GM23338 (cell line): Measurements from ENCODE around the gene RSAD1. TPM values are rescaled to one million over a fixed set of nuclear protein-coding genes. Genes with fewer than 3 reads are reported as not detected.

ENCODE experiments used
- ATAC-seq: fragments of 200-7000 bp; cut with Tn5 transposase; 3 replicates; pipeline ENCODE4 v1.9.1; 2020
- DNase-seq: peaks from one replicate; pipeline ENCODE4 v3.0.0-alpha.2; 2015; ENCODE audit warnings: low spot score
- H2AFZ ChIP-seq: fragments of 200-600 bp; sonication (generic); 2 replicates; pipeline ENCODE4 v1.8.0; 2016; ENCODE audit warnings: antibody characterized with exemption, mild to moderate bottlenecking, moderate library complexity
- H3F3A ChIP-seq: fragments of 200-600 bp; sonication (generic); replicated peaks from 2 replicates; pipeline ENCODE4 v1.8.0; 2017; ENCODE audit warnings: antibody characterized with exemption, mixed run types, low read depth
- H3K27ac ChIP-seq: fragments of 200-600 bp; sonication (generic); 2 replicates; pipeline ENCODE4 v1.6.1; 2016; ENCODE audit warnings: low read depth
- H3K27me3 ChIP-seq: fragments of 200-600 bp; sonication (generic); 2 replicates; pipeline ENCODE4 v1.8.0; 2016; ENCODE audit warnings: mild to moderate bottlenecking, mixed run types, moderate library complexity; ENCODE audit not compliant: insufficient read depth
- H3K36me3 ChIP-seq: fragments of 200-600 bp; sonication (generic); 2 replicates; pipeline ENCODE4 v1.8.0; 2016; ENCODE audit warnings: mild to moderate bottlenecking; ENCODE audit not compliant: insufficient read depth
- H3K4me1 ChIP-seq: fragments of 200-600 bp; sonication (generic); 2 replicates; pipeline ENCODE4 v1.8.0; 2016; ENCODE audit warnings: mild to moderate bottlenecking, moderate library complexity; ENCODE audit not compliant: insufficient read depth
- H3K4me2 ChIP-seq: fragments of 200-600 bp; sonication (generic); 2 replicates; pipeline ENCODE4 v1.7.1; 2017; ENCODE audit warnings: mixed run types
- H3K4me3 ChIP-seq: fragments of 200-600 bp; sonication (generic); 2 replicates; pipeline ENCODE4 v1.6.1; 2016; ENCODE audit warnings: mixed run types
- H3K79me2 ChIP-seq: fragments of 200-600 bp; sonication (generic); replicated peaks from 2 replicates; pipeline ENCODE4 v1.8.0; 2017; ENCODE audit warnings: mild to moderate bottlenecking; ENCODE audit not compliant: insufficient read depth
- H3K9me2 ChIP-seq: fragments of 200-600 bp; sonication (generic); 2 replicates; pipeline ENCODE4 v1.8.0; 2017; ENCODE audit not compliant: insufficient read depth
- H4K20me1 ChIP-seq: fragments of 200-600 bp; sonication (generic); replicated peaks from 2 replicates; pipeline ENCODE4 v1.8.0; 2017; ENCODE audit warnings: mild to moderate bottlenecking; ENCODE audit not compliant: insufficient read depth
- H3K27ac Mint-ChIP-seq: 2 replicates; pipeline ENCODE4 v1.8.0; 2020; ENCODE audit warnings: inconsistent platforms, mild to moderate bottlenecking, moderate library complexity, mixed read lengths
- H3K27me3 Mint-ChIP-seq: 3 replicates; pipeline ENCODE4 v1.8.0; 2022; ENCODE audit warnings: low read depth, mild to moderate bottlenecking, moderate library complexity, mixed read lengths, inconsistent platforms; ENCODE audit not compliant: insufficient read depth, poor library complexity
- H3K36me3 Mint-ChIP-seq: 3 replicates; pipeline ENCODE4 v1.8.0; 2021; ENCODE audit warnings: low read depth, mild to moderate bottlenecking, inconsistent platforms, moderate library complexity, mixed read lengths
- H3K4me1 Mint-ChIP-seq: 3 replicates; pipeline ENCODE4 v1.8.0; 2020; ENCODE audit warnings: mild to moderate bottlenecking, inconsistent platforms, mixed read lengths
- H3K4me3 Mint-ChIP-seq: 3 replicates; pipeline ENCODE4 v1.8.0; 2021; ENCODE audit warnings: moderate library complexity, mild to moderate bottlenecking, inconsistent platforms, mixed read lengths
- H3K9me3 Mint-ChIP-seq: 3 replicates; pipeline ENCODE4 v1.8.0; 2020; ENCODE audit warnings: moderate library complexity, mild to moderate bottlenecking, inconsistent platforms, mixed read lengths
- CREB1 ChIP-seq: fragments of 250-450 bp; sonication (Bioruptor Pico); IDR thresholded peaks from 2 replicates; pipeline ENCODE4 v1.5.0; 2020; ENCODE audit warnings: low read depth, mild to moderate bottlenecking, moderate library complexity
- EZH2 ChIP-seq: fragments of 200-600 bp; sonication (generic); IDR thresholded peaks from one replicate; pipeline ENCODE4 v1.8.0; 2017; ENCODE audit warnings: antibody characterized with exemption, mild to moderate bottlenecking, low read depth; ENCODE audit not compliant: unreplicated experiment
- EZH2phosphoT487 ChIP-seq: fragments of 200-600 bp; sonication (generic); IDR thresholded peaks from one replicate; pipeline ENCODE4 v1.8.1; 2018; ENCODE audit warnings: antibody characterized with exemption; ENCODE audit not compliant: unreplicated experiment
- JUNB ChIP-seq: IDR thresholded peaks from one replicate; pipeline ENCODE4 v1.6.1; 2016; ENCODE audit warnings: antibody characterized with exemption; ENCODE audit not compliant: unreplicated experiment
- NANOG ChIP-seq: IDR thresholded peaks from 2 replicates; pipeline ENCODE4 v1.6.1; 2016; ENCODE audit warnings: antibody characterized with exemption, borderline replicate concordance
- STAT1 ChIP-seq: IDR thresholded peaks from one replicate; pipeline ENCODE4 v1.6.1; 2016; ENCODE audit warnings: antibody characterized with exemption; ENCODE audit not compliant: unreplicated experiment
- ZNF331 ChIP-seq: fragments of 250-450 bp; sonication (Bioruptor Pico); IDR thresholded peaks from 2 replicates; pipeline ENCODE4 v1.5.0; 2020; ENCODE audit warnings: low read depth, mild to moderate bottlenecking, moderate library complexity
- polyA plus RNA-seq: library from polyadenylated mRNA; unstranded; fragments of >200 nt; fragmentation: Nextera tagmentation; extraction: Ambion mirVana; gene quantifications from 2 replicates; pipeline ENCODE4 v1.2.1, GENCODE V29; 2016
- total RNA-seq: library from RNA; depleted of rRNA; stranded (reverse); fragments of >200 nt; shearing (Covaris generic); gene quantifications from 2 replicates; pipeline ENCODE4 v1.2.3, GENCODE V29; 2014
- TF ChIP-seq, protein P1 (sequence below): IDR thresholded peaks from 2 replicates; pipeline ENCODE4 v1.6.1; 2016; ENCODE audit warnings: antibody characterized with exemption
- TF ChIP-seq, protein P2 (sequence below), 2 experiments: fragments of 200-600 bp in 1 of 2; sonication (generic) in 1 of 2; conservative IDR thresholded peaks; 2 replicates each; pipeline versions ENCODE4 v1.5.1 to v1.6.1; 2016 to 2017; ENCODE audit warnings: antibody characterized with exemption in 2 of 2, low read depth in 2 of 2, mild to moderate bottlenecking in 2 of 2, moderate library complexity in 1 of 2
- TF ChIP-seq, protein P3 (sequence below): fragments of 250-450 bp; sonication (Bioruptor Pico); IDR thresholded peaks from 2 replicates; pipeline ENCODE4 v1.5.0; 2020; ENCODE audit warnings: mild to moderate bottlenecking, moderate library complexity

Gene RSAD1
- total and polyA plus RNA-seq, 2 experiments from 2014 or later: 18.4 to 28.7 TPM

DNA sequence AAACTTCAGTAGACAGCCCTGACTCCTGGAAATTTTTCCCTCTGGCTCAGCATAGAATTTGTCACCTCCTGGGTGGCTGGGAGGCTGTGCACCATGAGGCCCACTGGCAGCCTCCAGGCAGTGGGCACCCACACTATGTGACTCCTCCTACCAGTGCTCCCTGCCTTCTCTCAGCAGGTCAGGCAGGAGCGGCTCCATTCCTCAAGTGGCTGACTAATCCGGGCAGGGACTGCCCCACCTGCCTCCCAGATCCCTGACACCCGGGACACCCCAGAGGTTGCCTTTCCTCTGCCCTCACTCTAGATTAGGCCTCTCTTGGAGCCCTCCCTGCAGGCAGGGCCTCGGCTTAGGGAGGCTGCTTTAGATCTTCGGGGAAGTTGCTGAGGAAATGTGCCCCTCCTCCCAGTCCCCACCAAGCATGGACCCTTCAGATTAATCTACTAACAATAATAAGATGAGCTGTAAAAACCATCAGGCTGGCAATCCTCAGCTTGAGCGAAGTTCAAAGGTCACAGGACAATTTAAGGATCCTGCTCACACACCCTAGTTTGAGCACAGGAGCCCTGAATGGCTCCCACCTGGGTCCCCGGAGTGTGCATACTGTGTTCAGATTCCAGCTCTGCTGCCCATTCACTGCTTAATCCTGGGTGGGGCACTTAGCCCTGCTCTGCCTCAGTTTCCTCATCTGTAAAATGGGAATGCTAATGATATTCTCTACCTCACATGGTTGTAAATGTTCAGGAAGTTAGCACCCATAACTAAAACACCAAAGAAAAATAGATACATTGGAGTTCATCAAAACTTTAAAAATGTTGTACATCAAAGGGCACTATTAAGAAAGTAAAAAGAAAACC is 19.6 kb downstream of the RSAD1 start:
- no peak for DNase-seq
- Histone ChIP-seq H3K36me3 (no peaks in the 10 kb centered on the region), H3K4me2 (no peak overlapping the region), H4K20me1 (no peaks in the 10 kb centered on the region), H3K4me3 (no peak overlapping the region), H3K79me2 (no peaks in the 10 kb centered on the region), H2AFZ (no peak overlapping the region), H3K27ac (no peak overlapping the region), H3K9me2 (no peaks in the 10 kb centered on the region), H3K4me1 (0 out of 2 replicates have a peak, but pooled peaks cover under 1% of the 10 kb centered on the region), H3F3A (no peaks in the 10 kb centered on the region), H3K27me3 (no peaks in the 10 kb centered on the region)
- peaks cover 3% of the 10 kb centered on the region; the same call in 1 of the 3 replicates for H3K4me1 Mint-ChIP-seq
- no peaks in the 10 kb centered on the region for H3K36me3 Mint-ChIP-seq
- ATAC-seq: no peak
- H3K9me3 Mint-ChIP-seq: no peaks in the 10 kb centered on the region
- H3K4me3 Mint-ChIP-seq: no peak overlapping the region
- H3K27me3 Mint-ChIP-seq: peaks cover 9% of the 10 kb centered on the region
- H3K27ac Mint-ChIP-seq: no peak overlapping the region
- TF ChIP-seq, protein P1, sequence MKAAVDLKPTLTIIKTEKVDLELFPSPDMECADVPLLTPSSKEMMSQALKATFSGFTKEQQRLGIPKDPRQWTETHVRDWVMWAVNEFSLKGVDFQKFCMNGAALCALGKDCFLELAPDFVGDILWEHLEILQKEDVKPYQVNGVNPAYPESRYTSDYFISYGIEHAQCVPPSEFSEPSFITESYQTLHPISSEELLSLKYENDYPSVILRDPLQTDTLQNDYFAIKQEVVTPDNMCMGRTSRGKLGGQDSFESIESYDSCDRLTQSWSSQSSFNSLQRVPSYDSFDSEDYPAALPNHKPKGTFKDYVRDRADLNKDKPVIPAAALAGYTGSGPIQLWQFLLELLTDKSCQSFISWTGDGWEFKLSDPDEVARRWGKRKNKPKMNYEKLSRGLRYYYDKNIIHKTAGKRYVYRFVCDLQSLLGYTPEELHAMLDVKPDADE: no peak
- no peak for TF ChIP-seq CREB1 (CRISPR knock-in tag)
- no peak for TF ChIP-seq ZNF331
- TF ChIP-seq STAT1: no peak
- TF ChIP-seq, protein P2, sequence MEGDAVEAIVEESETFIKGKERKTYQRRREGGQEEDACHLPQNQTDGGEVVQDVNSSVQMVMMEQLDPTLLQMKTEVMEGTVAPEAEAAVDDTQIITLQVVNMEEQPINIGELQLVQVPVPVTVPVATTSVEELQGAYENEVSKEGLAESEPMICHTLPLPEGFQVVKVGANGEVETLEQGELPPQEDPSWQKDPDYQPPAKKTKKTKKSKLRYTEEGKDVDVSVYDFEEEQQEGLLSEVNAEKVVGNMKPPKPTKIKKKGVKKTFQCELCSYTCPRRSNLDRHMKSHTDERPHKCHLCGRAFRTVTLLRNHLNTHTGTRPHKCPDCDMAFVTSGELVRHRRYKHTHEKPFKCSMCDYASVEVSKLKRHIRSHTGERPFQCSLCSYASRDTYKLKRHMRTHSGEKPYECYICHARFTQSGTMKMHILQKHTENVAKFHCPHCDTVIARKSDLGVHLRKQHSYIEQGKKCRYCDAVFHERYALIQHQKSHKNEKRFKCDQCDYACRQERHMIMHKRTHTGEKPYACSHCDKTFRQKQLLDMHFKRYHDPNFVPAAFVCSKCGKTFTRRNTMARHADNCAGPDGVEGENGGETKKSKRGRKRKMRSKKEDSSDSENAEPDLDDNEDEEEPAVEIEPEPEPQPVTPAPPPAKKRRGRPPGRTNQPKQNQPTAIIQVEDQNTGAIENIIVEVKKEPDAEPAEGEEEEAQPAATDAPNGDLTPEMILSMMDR (conservative IDR thresholded peaks at IDR 0.05; ENCODE audit: low read depth in 2 of 2): no peak
- TF ChIP-seq EZH2phosphoT487: no peak
- no peak for TF ChIP-seq JUNB

DNA sequence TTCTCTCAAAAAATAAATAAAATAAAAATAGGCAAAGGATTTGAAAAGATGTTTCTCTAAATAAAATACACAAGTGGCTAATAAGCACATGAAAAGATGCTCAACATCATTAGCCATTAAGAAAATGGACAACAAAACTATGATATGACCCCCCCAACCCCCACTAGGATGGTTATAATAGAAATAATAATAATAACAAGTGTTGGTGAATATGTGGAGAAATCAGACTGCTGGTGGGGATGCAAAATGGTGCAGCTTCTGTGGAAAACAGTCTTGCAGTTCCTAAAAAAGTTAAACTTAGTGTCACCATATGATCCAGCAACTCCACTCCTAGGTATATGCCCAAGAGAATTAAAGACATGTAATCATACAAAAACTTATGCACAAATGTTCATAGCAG is 20.6 kb downstream of the RSAD1 start:
- no peak overlapping the region for H3K4me2 ChIP-seq
- no peaks in the 10 kb centered on the region for H3K79me2 ChIP-seq
- no peaks in the 10 kb centered on the region for H3K9me2 ChIP-seq
- no peaks in the 10 kb centered on the region for H3F3A ChIP-seq
- H3K4me1 ChIP-seq: peaks cover 8% of the 10 kb centered on the region; the same call in 1 of the 2 replicates
- Mint-ChIP-seq H3K4me1 (peaks cover 11% of the 10 kb centered on the region), H3K4me3 (no peak overlapping the region), H3K27me3 (peaks cover 15% of the 10 kb centered on the region), H3K36me3 (no peaks in the 10 kb centered on the region), H3K9me3 (no peaks in the 10 kb centered on the region), H3K27ac (no peak overlapping the region)
- no peaks in the 10 kb centered on the region for H3K27me3 ChIP-seq
- DNase-seq (no peak), ATAC-seq (no peak)
- no peak overlapping the region for H3K4me3 ChIP-seq
- H3K36me3 ChIP-seq: no peaks in the 10 kb centered on the region
- H2AFZ ChIP-seq: no peak overlapping the region
- no peak overlapping the region for H3K27ac ChIP-seq
- no peaks in the 10 kb centered on the region for H4K20me1 ChIP-seq
- TF ChIP-seq NANOG (no peak), STAT1 (no peak), EZH2 (no peak)
- TF ChIP-seq, protein P3, sequence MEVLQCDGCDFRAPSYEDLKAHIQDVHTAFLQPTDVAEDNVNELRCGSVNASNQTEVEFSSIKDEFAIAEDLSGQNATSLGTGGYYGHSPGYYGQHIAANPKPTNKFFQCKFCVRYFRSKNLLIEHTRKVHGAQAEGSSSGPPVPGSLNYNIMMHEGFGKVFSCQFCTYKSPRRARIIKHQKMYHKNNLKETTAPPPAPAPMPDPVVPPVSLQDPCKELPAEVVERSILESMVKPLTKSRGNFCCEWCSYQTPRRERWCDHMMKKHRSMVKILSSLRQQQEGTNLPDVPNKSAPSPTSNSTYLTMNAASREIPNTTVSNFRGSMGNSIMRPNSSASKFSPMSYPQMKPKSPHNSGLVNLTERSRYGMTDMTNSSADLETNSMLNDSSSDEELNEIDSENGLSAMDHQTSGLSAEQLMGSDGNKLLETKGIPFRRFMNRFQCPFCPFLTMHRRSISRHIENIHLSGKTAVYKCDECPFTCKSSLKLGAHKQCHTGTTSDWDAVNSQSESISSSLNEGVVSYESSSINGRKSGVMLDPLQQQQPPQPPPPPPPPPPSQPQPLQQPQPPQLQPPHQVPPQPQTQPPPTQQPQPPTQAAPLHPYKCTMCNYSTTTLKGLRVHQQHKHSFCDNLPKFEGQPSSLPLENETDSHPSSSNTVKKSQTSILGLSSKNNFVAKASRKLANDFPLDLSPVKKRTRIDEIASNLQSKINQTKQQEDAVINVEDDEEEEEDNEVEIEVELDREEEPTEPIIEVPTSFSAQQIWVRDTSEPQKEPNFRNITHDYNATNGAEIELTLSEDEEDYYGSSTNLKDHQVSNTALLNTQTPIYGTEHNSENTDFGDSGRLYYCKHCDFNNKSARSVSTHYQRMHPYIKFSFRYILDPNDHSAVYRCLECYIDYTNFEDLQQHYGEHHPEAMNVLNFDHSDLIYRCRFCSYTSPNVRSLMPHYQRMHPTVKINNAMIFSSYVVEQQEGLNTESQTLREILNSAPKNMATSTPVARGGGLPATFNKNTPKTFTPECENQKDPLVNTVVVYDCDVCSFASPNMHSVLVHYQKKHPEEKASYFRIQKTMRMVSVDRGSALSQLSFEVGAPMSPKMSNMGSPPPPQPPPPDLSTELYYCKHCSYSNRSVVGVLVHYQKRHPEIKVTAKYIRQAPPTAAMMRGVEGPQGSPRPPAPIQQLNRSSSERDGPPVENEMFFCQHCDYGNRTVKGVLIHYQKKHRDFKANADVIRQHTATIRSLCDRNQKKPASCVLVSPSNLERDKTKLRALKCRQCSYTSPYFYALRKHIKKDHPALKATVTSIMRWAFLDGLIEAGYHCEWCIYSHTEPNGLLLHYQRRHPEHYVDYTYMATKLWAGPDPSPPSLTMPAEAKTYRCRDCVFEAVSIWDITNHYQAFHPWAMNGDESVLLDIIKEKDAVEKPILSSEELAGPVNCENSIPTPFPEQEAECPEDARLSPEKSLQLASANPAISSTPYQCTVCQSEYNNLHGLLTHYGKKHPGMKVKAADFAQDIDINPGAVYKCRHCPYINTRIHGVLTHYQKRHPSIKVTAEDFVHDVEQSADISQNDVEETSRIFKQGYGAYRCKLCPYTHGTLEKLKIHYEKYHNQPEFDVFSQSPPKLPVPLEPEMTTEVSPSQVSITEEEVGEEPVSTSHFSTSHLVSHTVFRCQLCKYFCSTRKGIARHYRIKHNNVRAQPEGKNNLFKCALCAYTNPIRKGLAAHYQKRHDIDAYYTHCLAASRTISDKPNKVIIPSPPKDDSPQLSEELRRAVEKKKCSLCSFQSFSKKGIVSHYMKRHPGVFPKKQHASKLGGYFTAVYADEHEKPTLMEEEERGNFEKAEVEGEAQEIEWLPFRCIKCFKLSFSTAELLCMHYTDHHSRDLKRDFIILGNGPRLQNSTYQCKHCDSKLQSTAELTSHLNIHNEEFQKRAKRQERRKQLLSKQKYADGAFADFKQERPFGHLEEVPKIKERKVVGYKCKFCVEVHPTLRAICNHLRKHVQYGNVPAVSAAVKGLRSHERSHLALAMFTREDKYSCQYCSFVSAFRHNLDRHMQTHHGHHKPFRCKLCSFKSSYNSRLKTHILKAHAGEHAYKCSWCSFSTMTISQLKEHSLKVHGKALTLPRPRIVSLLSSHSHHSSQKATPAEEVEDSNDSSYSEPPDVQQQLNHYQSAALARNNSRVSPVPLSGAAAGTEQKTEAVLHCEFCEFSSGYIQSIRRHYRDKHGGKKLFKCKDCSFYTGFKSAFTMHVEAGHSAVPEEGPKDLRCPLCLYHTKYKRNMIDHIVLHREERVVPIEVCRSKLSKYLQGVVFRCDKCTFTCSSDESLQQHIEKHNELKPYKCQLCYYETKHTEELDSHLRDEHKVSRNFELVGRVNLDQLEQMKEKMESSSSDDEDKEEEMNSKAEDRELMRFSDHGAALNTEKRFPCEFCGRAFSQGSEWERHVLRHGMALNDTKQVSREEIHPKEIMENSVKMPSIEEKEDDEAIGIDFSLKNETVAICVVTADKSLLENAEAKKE (CRISPR knock-in tag): no peak
